GM21515 (cell line): ENCODE measurements around the gene MALT1.

ENCODE experiments used
- ATAC-seq: cut with Tn5 transposase; IDR thresholded peaks from one replicate; pipeline ENCODE4 v1.9.1; 2021; ENCODE audit not compliant: unreplicated experiment

The MALT1 gene

GRCh38 chr18:58691256-58691655, 20.0 kb downstream of the MALT1 start:
- ATAC-seq, result no peak

DNA sequence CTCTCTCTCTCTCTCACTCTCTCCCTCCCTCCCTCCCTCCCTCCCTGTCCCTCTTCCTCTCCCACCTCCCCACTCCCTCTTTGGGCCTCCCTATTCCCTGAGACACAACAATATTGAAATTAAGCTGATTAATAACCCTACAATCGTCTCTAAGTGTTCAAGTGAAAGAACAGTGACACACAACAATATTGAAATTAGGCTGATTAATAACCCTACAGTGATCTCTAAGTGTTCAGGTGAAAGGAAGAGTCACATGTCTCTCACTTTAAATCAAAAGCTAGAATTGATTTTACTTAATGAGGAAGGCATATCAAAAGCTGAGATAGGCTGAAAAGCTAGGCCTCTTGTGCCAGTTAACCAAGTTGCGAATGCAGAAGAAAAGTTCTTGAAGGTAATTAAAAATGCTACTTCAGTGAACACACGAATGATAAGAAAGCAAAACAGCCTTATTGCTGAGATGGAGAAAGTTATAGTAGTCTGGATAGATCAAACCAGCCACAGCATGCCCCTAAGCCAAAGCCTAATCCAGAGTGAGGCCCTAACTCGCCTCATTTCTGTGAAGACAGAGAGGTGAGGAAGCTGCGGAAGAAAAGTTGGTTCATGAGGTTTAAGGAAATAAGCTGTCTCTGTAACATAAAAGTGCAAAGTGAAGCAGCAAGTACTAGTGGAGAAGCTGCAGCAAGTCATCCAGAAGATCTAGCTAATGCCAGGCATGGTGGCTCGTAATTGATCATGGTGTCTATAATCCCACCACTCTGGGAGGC, 21.3 kb downstream of the MALT1 start:
- ATAC-seq, result no peak

DNA sequence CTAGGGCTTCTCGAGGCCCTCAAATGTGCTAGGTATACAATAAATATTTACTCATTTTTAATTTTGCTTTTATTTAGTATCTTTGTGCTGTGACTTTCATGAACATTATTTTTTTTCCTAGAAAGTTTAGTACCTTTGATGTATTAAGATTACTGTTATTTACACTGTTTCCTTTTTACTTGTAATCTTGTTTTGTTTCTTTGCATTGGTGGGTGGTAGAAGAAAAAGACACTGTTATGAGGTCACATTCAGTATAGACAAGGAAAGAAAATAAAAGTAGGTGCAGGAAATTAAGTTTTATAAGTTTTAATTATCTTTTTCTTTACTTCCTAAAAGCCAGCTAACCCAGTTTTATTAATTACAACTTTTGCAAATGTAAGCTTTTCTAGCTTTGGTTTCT, 23.0 kb downstream of the MALT1 start:
- no peak for ATAC-seq

- no peak for ATAC-seq
These were observed 23.6 kb downstream of the MALT1 start for GRCh38 chr18:58694720-58695468.

DNA sequence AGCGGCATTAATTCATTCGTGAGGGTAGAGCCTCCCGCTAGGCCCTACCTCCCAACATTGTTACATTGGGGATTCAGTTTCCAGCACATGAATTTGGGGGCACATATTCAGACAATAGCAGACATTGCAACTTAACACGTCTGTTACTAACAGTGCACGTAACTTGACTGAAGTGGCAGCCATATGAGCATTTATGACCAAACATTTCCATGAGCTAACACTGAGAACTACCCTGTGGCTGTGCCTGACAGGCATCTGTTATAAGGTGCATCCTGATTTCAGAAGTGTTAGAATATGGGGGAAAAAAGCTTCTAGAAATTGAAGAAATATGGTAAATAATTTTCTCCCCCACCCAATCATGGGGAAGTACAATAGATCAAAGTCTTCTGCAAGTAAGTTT, 24.5 kb downstream of the MALT1 start:
- no peak for ATAC-seq

- no peak for ATAC-seq
These were observed 25.9 kb downstream of the MALT1 start for GRCh38 chr18:58697146-58697545.

DNA sequence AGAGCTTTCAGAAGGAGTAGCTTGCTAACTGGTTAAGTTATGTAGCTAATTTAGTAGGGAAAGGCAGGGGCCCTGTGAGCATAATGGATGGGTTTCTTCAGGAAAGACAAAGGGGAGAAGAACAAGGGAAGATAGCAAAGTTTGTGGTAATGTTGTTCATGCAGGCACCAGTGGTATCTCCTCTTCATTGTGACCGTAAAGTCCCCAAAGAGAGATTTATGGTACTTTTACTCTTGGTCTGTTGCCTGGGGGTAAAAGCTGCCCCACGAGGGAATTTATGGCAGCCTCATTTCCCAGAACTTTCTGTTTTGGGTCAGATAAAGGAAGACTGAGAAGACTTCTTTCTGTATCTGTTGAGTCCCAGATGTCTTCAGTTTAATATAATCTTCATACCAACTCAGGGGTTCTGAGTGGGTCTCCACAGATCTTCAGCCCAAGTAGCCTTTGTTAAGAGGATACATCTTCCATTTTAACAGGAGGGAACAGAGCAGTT, 27.5 kb downstream of the MALT1 start:
- ATAC-seq, result no peak

DNA sequence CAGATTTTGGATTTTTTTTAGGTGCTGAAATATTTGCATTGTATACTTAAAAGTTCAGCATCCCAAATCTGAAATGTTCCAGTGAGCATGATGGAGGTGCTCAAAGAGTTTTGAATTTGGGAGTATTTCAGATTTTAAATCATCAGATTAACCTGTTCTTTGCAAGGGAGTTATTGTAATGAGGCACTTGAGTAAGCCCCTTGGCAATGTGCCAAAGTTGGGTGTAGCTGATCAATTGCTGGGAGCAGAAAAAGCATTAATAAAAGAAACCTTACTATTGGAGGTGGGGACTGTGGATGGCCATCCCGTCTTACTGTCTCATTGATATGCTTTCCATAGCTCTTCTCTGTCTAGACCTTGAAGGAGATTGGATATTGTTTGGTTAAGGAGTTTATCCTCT, 28.3 kb downstream of the MALT1 start:
- ATAC-seq, result no peak

- ATAC-seq, result no peak
These were observed 28.9 kb downstream of the MALT1 start for GRCh38 chr18:58700209-58700608.

DNA sequence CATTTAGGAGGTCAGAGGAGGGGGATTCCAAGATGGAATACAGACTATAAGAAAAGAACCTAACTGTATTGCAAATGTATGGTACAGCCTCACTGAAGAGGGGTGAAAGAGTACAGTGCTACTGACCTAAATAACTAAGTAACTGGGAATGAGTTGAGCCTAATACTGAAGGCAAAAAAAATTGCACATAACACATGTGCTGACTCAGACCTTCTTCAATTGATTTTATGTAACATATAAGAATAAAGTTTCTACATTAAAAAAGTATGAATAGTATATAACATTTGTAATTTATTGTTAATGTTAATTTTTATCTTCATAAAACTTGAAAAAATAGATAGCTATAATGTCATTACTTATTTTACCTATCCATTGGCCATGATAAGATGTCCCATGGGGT, 41.7 kb downstream of the MALT1 start:
- no peak for ATAC-seq

DNA sequence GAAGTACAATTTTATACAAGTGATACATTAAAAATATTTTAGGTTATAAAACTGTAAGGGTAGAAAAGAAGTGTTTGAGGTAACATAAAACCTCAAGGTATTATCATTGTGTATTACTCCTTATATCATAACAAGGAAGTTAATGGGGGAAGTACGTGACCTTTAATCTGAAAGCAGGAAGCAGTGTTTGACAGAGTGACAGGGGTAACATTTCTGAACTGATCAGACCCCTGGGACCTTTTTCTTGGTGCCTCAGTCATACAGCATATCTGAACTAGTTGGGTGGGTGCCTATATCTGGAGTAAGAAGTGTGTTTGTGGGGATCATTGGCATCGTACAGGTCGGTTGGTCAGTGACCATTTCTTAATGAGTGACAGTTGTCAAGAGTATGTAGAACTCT, 43.0 kb downstream of the MALT1 start:
- ATAC-seq, result no peak

DNA sequence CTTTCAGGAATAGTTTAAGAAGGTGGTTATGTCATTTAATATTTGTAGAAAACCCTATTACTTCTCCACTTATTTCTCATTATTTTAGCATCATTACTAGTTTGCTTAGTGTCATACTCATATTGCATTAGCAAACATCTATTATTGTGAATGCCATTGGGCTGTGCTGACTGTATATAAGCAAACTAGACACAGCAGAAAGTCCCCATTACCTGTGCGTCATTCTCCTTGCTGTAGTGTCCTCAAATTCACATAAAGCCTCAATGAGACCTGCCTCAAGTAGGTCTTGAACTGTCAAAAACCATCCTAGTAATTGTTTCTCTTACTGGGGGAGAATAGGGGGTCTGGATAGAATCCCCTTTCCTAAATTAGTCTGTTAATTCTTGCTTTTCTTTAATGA, 43.6 kb downstream of the MALT1 start:
- no peak for ATAC-seq

GRCh38 chr18:58715540-58715939, 44.3 kb downstream of the MALT1 start:
- no peak for ATAC-seq

- ATAC-seq, result no peak
These were observed 44.9 kb downstream of the MALT1 start for GRCh38 chr18:58716060-58716756.

DNA sequence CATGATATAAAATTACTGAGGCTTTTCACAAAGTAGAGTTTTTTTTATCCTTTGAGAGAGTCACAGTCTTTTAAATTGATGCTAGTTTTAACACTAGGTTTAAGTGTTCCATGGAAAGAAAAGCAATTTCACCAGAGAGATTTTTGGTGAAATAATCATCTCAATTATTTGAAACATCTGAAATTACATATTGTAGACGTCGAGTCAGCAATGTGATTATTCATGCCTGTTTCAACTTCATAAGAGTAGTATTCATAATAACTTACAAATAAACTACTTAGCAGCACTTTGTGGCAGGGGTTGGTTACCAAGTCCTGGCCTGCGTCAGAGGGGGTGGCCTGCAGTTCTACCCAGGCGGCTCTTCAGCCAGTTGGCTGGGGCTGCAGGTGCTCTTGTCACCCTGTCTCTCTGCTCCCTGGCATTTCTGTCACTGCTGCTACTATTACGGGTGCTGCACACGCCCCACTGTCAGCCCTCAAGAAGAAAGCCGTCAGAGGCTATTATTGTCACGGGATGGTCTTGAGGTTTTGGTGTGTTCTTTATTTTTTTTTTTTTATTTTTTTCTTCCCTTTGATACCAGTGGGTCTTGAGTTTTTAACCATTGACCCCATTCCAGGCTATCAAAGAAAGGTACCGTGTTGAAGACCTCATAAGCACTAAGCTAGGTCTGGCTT, 50.4 kb downstream of the MALT1 start:
- ATAC-seq, result no peak

- ATAC-seq, result no peak
These were observed 52.7 kb downstream of the MALT1 start for GRCh38 chr18:58723810-58724602.

DNA sequence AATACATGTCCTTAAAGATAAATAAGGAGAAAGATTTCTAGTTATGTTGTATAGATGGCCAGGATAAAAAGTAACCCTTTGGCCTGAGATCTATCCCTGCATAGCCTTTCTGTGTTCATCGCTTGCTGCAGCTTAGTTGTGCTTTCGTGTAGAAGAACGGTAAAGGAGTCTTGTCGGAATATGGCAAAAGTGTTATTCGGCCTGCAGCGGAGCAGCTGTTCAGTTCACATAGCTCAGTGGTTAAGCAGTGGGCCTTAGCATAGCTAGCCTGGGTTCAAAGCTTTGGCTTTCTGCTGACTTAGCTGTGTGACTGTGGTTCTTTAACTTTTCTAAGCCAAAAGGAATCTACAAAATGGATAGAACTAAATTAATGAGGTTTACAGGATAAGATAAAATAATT, 55.4 kb downstream of the MALT1 start:
- ATAC-seq, result no peak

DNA sequence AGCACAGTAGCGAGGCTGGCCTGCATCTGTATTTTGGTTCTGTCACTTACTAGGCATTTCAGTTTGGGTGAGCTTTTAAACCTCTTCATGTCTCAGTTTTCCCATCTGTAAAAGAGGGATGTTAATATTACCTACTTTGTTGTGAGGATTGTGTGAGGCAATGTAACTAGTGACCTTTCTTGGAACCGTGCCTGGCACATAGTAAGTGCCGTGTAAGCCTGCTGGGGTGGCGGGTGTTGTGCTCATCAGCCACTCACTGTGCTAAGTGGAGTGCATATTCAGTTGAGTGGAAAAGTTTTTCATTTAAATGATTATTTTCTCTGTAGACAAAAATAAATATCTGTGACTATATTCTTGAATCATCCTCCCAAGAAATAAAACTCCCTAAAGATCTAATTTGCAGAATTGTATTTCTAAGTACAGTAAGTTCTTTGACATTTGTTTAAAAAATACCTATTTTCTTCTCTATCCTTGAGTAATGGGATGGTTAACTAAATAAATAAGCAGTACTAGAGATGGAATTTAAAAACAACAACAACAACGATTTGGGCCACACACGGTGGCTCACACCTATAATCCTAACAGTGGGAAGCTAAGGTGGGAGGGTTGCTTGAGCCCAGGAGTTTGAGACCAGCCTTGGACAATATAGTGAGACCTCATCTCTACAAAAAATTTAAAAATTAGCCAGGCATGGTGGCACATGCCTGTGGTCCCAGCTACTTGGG, 56.7 kb downstream of the MALT1 start:
- ATAC-seq, result no peak

- ATAC-seq, result no peak
These were observed 57.5 kb downstream of the MALT1 start for GRCh38 chr18:58728719-58729118.

DNA sequence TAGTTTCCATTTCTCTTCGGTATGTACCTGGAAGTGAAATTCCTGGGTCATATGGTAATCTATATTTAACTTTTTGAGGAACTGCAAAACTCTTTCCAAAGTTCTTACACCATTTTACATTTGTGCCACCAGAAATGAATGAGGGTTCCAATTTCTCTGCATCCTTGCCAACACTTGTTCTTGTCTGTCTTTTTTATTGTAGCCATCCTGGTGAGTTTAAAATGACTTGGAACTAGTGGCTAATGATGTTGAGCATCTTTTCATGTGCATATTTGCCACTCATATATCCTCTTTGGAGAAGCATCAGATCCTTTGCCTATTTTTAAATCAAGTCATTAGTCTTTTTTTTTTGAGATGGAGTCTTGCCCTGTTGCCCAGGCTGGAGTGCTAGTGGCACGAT, 59.4 kb downstream of the MALT1 start:
- no peak for ATAC-seq
